ENCODE results near the gene TSPYL4.

TSPYL4 gene

GRCh38 chr6:116253188-116253504 is 729 bp downstream of the TSPYL4 start:
- H3K4me3 ChIP-seq (ENCODE audit: control insufficient read depth, low read depth, low read length) = peak overlapping the region; percentile 87
- DNase-seq (ENCODE audit: low read depth) = no peak
- TF ChIP-seq CTCF (IDR thresholded peaks at IDR 0.05; ENCODE audit: control insufficient read depth, insufficient read depth, low read depth, low read length, missing control alignments) = no peak

GRCh38 chr6:116251568-116252384 is 2.1 kb downstream of the TSPYL4 start:
- H3K4me3 ChIP-seq (ENCODE audit: control insufficient read depth, low read depth, low read length) = peak overlapping the region; percentile 47
- DNase-seq (ENCODE audit: low read depth) = peak; percentile 64
- no peak for TF ChIP-seq CTCF (IDR thresholded peaks at IDR 0.05; ENCODE audit: control insufficient read depth, insufficient read depth, low read depth, low read length, missing control alignments)

GRCh38 chr6:116248577-116248976 is 5.3 kb downstream of the TSPYL4 start:
- DNase-seq (ENCODE audit: low read depth) = no peak

GRCh38 chr6:116247285-116247684 is 6.6 kb downstream of the TSPYL4 start:
- no peak overlapping the region for H3K4me3 ChIP-seq (ENCODE audit: control insufficient read depth, low read depth, low read length)
- TF ChIP-seq CTCF (IDR thresholded peaks at IDR 0.05; ENCODE audit: control insufficient read depth, insufficient read depth, low read depth, low read length, missing control alignments) = no peak
- no peak for DNase-seq (ENCODE audit: low read depth)

More at GRCh38 chr6:116248577-116248976, 5.3 kb downstream of the TSPYL4 start:
- no peak for TF ChIP-seq CTCF (IDR thresholded peaks at IDR 0.05; ENCODE audit: control insufficient read depth, insufficient read depth, low read depth, low read length, missing control alignments)
- H3K4me3 ChIP-seq (ENCODE audit: control insufficient read depth, low read depth, low read length) = no peak overlapping the region

- DNase-seq (ENCODE audit: low read depth) = no peak
- no peak for TF ChIP-seq CTCF (IDR thresholded peaks at IDR 0.05; ENCODE audit: control insufficient read depth, insufficient read depth, low read depth, low read length, missing control alignments)
- H3K4me3 ChIP-seq (ENCODE audit: control insufficient read depth, low read depth, low read length) = no peak overlapping the region
Observed at GRCh38 chr6:116246089-116246488, 7.8 kb downstream of the TSPYL4 start.

GRCh38 chr6:116244284-116244683 is 9.6 kb downstream of the TSPYL4 start:
- H3K4me3 ChIP-seq (ENCODE audit: control insufficient read depth, low read depth, low read length) = no peak overlapping the region
- TF ChIP-seq CTCF (IDR thresholded peaks at IDR 0.05; ENCODE audit: control insufficient read depth, insufficient read depth, low read depth, low read length, missing control alignments) = no peak
- no peak for DNase-seq (ENCODE audit: low read depth)

All from AG09309 (cell line).